Fibroblast of lung (primary cell): Measurements from ENCODE around the gene MTA2. TPM values are rescaled to one million over a fixed set of nuclear protein-coding genes. Genes with fewer than 3 reads are reported as not detected.

Source experiments
- DNase-seq, 2 donors: peaks; one replicate each; pipeline versions ENCODE4 v3.0.0 to v3.0.0-alpha.2; 2010; ENCODE audit warnings: low read depth in 2 of 2
- H2AFZ ChIP-seq: 2 replicates; pipeline ENCODE4 v1.5.1; 2012; ENCODE audit warnings: low read length, control low read depth, inconsistent platforms
- H3K27ac ChIP-seq: 2 replicates; pipeline ENCODE4 v1.5.1; 2011; ENCODE audit warnings: low read length, control low read depth; ENCODE audit not compliant: insufficient read depth
- H3K27me3 ChIP-seq: 2 replicates; pipeline ENCODE4 v1.5.1; 2011; ENCODE audit warnings: mild to moderate bottlenecking, low read length; ENCODE audit not compliant: control insufficient read depth, insufficient read depth
- H3K36me3 ChIP-seq: 2 replicates; pipeline ENCODE4 v1.5.1; 2011; ENCODE audit warnings: low read length; ENCODE audit not compliant: control insufficient read depth, insufficient read depth
- H3K4me1 ChIP-seq: 2 replicates; pipeline ENCODE4 v1.5.1; 2011; ENCODE audit warnings: low read length; ENCODE audit not compliant: control insufficient read depth, insufficient read depth; ENCODE audit errors: extremely low read depth
- H3K4me2 ChIP-seq: 2 replicates; pipeline ENCODE4 v1.5.1; 2011; ENCODE audit warnings: low read length, control low read depth; ENCODE audit not compliant: insufficient read depth; ENCODE audit errors: extremely low read depth
- H3K4me3 ChIP-seq, 4 experiments: fragments of 200-600 bp in 1 of 4; sonication (generic) in 1 of 4; replicated peaks in 1 of 4; 2 replicates each; pipeline ENCODE4 v1.5.1; 2011 to 2016; ENCODE audit warnings: low read length in 4 of 4, low read depth in 3 of 4, mild to moderate bottlenecking in 3 of 4, control low read depth in 2 of 4, inconsistent platforms in 1 of 4, mixed read lengths in 1 of 4; ENCODE audit not compliant: insufficient read depth in 1 of 4; ENCODE audit errors: control extremely low read depth in 1 of 4
- H3K79me2 ChIP-seq: 2 replicates; pipeline ENCODE4 v1.5.1; 2012; ENCODE audit warnings: mild to moderate bottlenecking, low read length, inconsistent platforms; ENCODE audit not compliant: control insufficient read depth, insufficient read depth
- H3K9ac ChIP-seq: 2 replicates; pipeline ENCODE4 v1.5.1; 2011; ENCODE audit warnings: mild to moderate bottlenecking, low read length, control low read depth; ENCODE audit not compliant: insufficient read depth
- H3K9me3 ChIP-seq: 2 replicates; pipeline ENCODE4 v1.5.1; 2012; ENCODE audit warnings: low read depth, low read length; ENCODE audit not compliant: control insufficient read depth, insufficient read depth
- H4K20me1 ChIP-seq: 2 replicates; pipeline ENCODE4 v1.5.1; 2011; ENCODE audit warnings: low read length; ENCODE audit not compliant: control insufficient read depth, insufficient read depth; ENCODE audit errors: extremely low read depth
- CTCF ChIP-seq, 2 donors: IDR thresholded peaks in 1 of 2; conservative IDR thresholded peaks in 1 of 2; 1 replicate in 1 of 2; 2 replicates in 1 of 2; pipeline ENCODE4 v1.5.1; 2011 to 2012; ENCODE audit warnings: low read length in 2 of 2, control low read depth in 1 of 2, inconsistent platforms in 1 of 2, low read depth in 1 of 2, mild to moderate bottlenecking in 1 of 2
- EZH2 ChIP-seq: IDR thresholded peaks from 2 replicates; pipeline ENCODE4 v1.5.1; 2012; ENCODE audit warnings: low read length, control low read depth, mild to moderate bottlenecking; ENCODE audit errors: missing control alignments
- polyA plus RNA-seq, 2 donors: library from polyadenylated mRNA; depleted of rRNA in 1 of 2; stranded (reverse) in 1 of 2; unstranded in 1 of 2; fragments of >200 nt; gene quantifications; 2 replicates each; pipeline ENCODE4 v1.2.1, GENCODE V29; 2011 to 2012; ENCODE audit warnings: missing spikeins in 1 of 2
- total RNA-seq: library from RNA; depleted of rRNA; stranded (reverse); fragments of >200 nt; gene quantifications from 2 replicates; pipeline ENCODE4 v1.2.1, GENCODE V29; 2014

The MTA2 gene
- total and polyA plus RNA-seq, 2 donors (not counting 1 experiment from before 2014, with no cell fraction given), result 31.4 to 117 TPM

GRCh38 chr11:62558669-62559068, 43.0 kb downstream of the MTA2 start:
- H3K79me2 ChIP-seq, result peaks cover 31% of the 10 kb centered on the region
- TF ChIP-seq CTCF (conservative IDR thresholded peaks at IDR 0.05 in 1 of 2, IDR thresholded peaks at IDR 0.05 in 1 of 2; ENCODE audit: low read depth in 1 of 2, low read length in 2 of 2), result no peak
- TF ChIP-seq EZH2, result no peak
- H2AFZ ChIP-seq, result no peak overlapping the region
- H3K36me3 ChIP-seq, result peaks cover 12% of the 10 kb centered on the region
- H3K9me3 ChIP-seq, result no peaks in the 10 kb centered on the region
- no peak for DNase-seq
- no peak overlapping the region for H3K4me3 ChIP-seq
- H3K9ac ChIP-seq, result no peak overlapping the region
- no peaks in the 10 kb centered on the region for H4K20me1 ChIP-seq
- no peak overlapping the region for H3K4me2 ChIP-seq
- H3K27me3 ChIP-seq, result no peaks in the 10 kb centered on the region
- peaks cover 45% of the 10 kb centered on the region for H3K4me1 ChIP-seq
- no peak overlapping the region for H3K27ac ChIP-seq

- Histone ChIP-seq H3K9me3 (no peaks in the 10 kb centered on the region), H3K4me1 (peaks cover 51% of the 10 kb centered on the region), H3K79me2 (peaks cover 23% of the 10 kb centered on the region), H3K27me3 (no peaks in the 10 kb centered on the region), H3K36me3 (peaks cover 10% of the 10 kb centered on the region), H4K20me1 (no peaks in the 10 kb centered on the region), H3K4me3 (no peak overlapping the region), H2AFZ (no peak overlapping the region), H3K27ac (peak overlapping the region; percentile 99), H3K9ac (no peak overlapping the region), H3K4me2 (peak overlapping the region; percentile 37)
- TF ChIP-seq CTCF (conservative IDR thresholded peaks at IDR 0.05 in 1 of 2, IDR thresholded peaks at IDR 0.05 in 1 of 2; ENCODE audit: low read depth in 1 of 2, low read length in 2 of 2), result no peak
- no peak for DNase-seq
Observed at GRCh38 chr11:62556875-62557631, 44.6 kb downstream of the MTA2 start.

GRCh38 chr11:62556108-62556874, 45.4 kb downstream of the MTA2 start:
- TF ChIP-seq CTCF (conservative IDR thresholded peaks at IDR 0.05 in 1 of 2, IDR thresholded peaks at IDR 0.05 in 1 of 2; ENCODE audit: low read depth in 1 of 2, low read length in 2 of 2) (no peak), EZH2 (no peak)

More at GRCh38 chr11:62556108-62556874, 45.4 kb downstream of the MTA2 start:
- Histone ChIP-seq H3K36me3 (peaks cover 10% of the 10 kb centered on the region), H3K9me3 (no peaks in the 10 kb centered on the region), H3K4me2 (peak overlapping the region; percentile 67), H3K27ac (peak overlapping the region; percentile 99), H2AFZ (no peak overlapping the region), H4K20me1 (no peaks in the 10 kb centered on the region), H3K4me3 (peak overlapping the region in 2 of 4 experiments; percentile 33 to 34), H3K27me3 (no peaks in the 10 kb centered on the region), H3K79me2 (peaks cover 25% of the 10 kb centered on the region), H3K9ac (peak overlapping the region; percentile 35), H3K4me1 (peaks cover 53% of the 10 kb centered on the region)
- DNase-seq, result peak; percentile 92 to 98
